ENCODE results near the gene TEX29. TPM values are rescaled to one million over a fixed set of nuclear protein-coding genes. Genes with fewer than 3 reads are reported as not detected.

The TEX29 gene
- total and polyA plus RNA-seq, 10 of the 15 experiments (the other 5 are each of a cell fraction or from before 2014, with no cell fraction given) = 0.14 to 0.30 (median 0.22) TPM; not detected in 7

DNA sequence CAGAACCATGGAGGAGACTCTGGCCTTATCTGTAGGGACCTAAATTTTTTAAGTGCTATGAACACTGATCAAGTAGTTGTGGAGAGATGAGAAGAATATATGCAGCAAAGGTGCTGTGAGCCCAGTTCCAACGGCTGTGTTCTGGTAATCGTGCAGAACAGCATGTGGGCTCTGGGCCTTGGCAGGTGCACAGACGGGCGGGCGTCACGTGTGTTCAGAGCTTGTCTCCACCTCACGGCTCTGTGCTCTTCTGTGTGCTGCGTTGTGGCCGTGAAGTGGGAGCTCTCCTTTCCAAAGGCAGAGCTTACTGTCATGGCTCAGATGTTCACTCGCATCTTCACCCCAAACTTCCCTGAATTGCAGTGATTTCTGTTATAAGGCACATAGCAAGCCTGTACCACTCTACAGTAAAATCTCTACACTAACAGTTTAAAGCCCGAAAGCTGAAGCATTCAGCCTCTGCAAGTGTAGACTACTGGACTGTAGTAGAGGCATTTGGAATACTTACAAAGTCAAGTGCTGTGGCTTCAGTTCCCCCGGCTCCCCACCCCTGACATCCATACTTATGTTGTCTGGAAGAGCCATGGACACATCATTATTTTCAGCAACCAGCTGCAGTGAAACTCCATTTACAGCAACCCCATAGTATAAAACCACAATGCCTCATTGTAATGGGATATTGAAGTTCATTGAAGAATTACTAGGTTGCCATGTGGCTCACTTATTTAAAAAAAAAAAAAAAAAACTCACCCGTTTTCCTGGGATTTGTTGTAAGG lies 27.5 kb upstream of the TEX29 start:
- H3K27me3 ChIP-seq (replicated peaks in 1 of 2; ENCODE audit: control insufficient read depth in 2 of 2, insufficient read depth in 2 of 2, low read length in 1 of 2) = no peaks in the 10 kb centered on the region
- peaks cover 7% of the 10 kb centered on the region for H3K4me1 ChIP-seq (ENCODE audit: control insufficient read depth, insufficient read depth, low read length)
- ChIA-PET RAD21 (ENCODE audit: unreplicated experiment) (no interaction called here), SMC1A (ENCODE audit: uncharacterized antibody, unreplicated experiment) (interaction anchor here (1.0 to 1.4 kb wide), 2 partner anchors 78 to 225 kb away, joined by 3 to 4 read pairs; no protein-coding TSS in a partner anchor), POLR2A (no interaction called here), CTCF (interaction anchor here (0.6 kb wide), 1 partner anchor 92 kb away, joined by 3 read pairs; no protein-coding TSS in a partner anchor)
- no peaks in the 10 kb centered on the region for H3K9me3 ChIP-seq (replicated peaks; ENCODE audit: control insufficient read depth, insufficient read depth, low read length)
- no peak overlapping the region for H3K4me2 ChIP-seq (ENCODE audit: control insufficient read depth, insufficient read depth)
- H2AFZ ChIP-seq (ENCODE audit: control insufficient read depth, low read depth, low read length) = no peak overlapping the region
- no peak overlapping the region for H3K9ac ChIP-seq (ENCODE audit: control insufficient read depth, insufficient read depth, low read length)
- intact Hi-C loops (cut with micrococcal nuclease; ENCODE audit: unreplicated experiment) = no loop called here
- no peaks in the 10 kb centered on the region for H3K79me2 ChIP-seq (ENCODE audit: control insufficient read depth, insufficient read depth, low read length)
- 97% methylated on average over 13 of the region's 13 CpGs for whole genome bisulfite sequencing (ENCODE audit: insufficient coverage, insufficient replicate concordance, low lambda C conversion rate, missing lambda C conversion rate)
- no peak overlapping the region for H3K27ac ChIP-seq (ENCODE audit: control insufficient read depth, insufficient read depth)
- DNase-seq (ENCODE audit: low read depth, low spot score) (no peak), ATAC-seq (no peak), FAIRE-seq (no peak)
- in situ Hi-C loops (cut with MboI) = no loop called here
- TF ChIP-seq RAD21 (IDR thresholded peaks at IDR 0.05; ENCODE audit: insufficient read depth, low read depth, low read length) (no peak), NBN (IDR thresholded peaks at IDR 0.05) (no peak)
- H3K4me3 ChIP-seq = no peak overlapping the region
- no peaks in the 10 kb centered on the region; the same call in 1 of the 2 replicates for H4K20me1 ChIP-seq (ENCODE audit: control insufficient read depth, insufficient read depth)
- H3K36me3 ChIP-seq (ENCODE audit: control insufficient read depth in 2 of 2, insufficient read depth in 2 of 2, low read length in 1 of 2) = peaks cover 7 to 41% of the 10 kb centered on the region in 2 experiments
- no TSS peak for BruUV-seq (replicated peaks)

DNA sequence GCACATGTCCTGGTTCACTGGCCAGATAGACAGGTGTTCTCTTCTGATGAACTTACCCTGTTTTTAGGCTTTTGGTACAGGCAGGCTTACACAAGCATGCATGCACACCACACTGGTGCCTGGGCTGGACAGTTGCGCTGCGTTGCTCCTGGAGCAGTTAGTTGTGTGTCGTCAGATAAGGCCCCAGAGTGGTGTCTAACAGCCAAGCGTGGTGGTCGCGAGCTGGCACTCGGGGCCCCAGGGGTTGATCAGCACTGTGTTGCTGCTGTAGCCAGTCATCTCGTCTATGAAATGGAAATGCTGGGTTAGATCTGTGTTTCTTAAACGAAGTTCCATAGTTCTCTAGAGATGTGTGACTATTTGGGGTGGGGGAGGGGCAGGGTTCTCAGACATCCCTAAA lies 24.6 kb upstream of the TEX29 start:
- CTCF ChIA-PET = interaction anchor here (1.3 kb wide), 1 partner anchor 228 kb away, joined by 3 read pairs; no protein-coding TSS in a partner anchor
- Histone ChIP-seq H3K4me1 (ENCODE audit: control insufficient read depth, insufficient read depth, low read length) (peaks cover 7% of the 10 kb centered on the region), H3K4me3 (no peak overlapping the region), H3K27me3 (replicated peaks in 1 of 2; ENCODE audit: control insufficient read depth in 2 of 2, insufficient read depth in 2 of 2, low read length in 1 of 2) (no peaks in the 10 kb centered on the region), H3K4me2 (ENCODE audit: control insufficient read depth, insufficient read depth) (no peak overlapping the region), H3K79me2 (ENCODE audit: control insufficient read depth, insufficient read depth, low read length) (no peaks in the 10 kb centered on the region), H3K36me3 (ENCODE audit: control insufficient read depth in 2 of 2, insufficient read depth in 2 of 2, low read length in 1 of 2) (peaks cover 9 to 45% of the 10 kb centered on the region in 2 experiments), H3K9me3 (replicated peaks; ENCODE audit: control insufficient read depth, insufficient read depth, low read length) (no peaks in the 10 kb centered on the region), H4K20me1 (ENCODE audit: control insufficient read depth, insufficient read depth) (no peaks in the 10 kb centered on the region; the same call in 1 of the 2 replicates), H2AFZ (ENCODE audit: control insufficient read depth, low read depth, low read length) (no peak overlapping the region), H3K27ac (ENCODE audit: control insufficient read depth, insufficient read depth) (no peak overlapping the region), H3K9ac (ENCODE audit: control insufficient read depth, insufficient read depth, low read length) (no peak overlapping the region)
- 86% methylated on average over 9 of the region's 9 CpGs for WGBS (ENCODE audit: insufficient coverage, insufficient replicate concordance, low lambda C conversion rate, missing lambda C conversion rate)
- intact Hi-C loops (cut with micrococcal nuclease; ENCODE audit: unreplicated experiment) (no loop called here), in situ Hi-C loops (cut with MboI) (no loop called here)
- no TSS peak for BruUV-seq (replicated peaks)
- RAD21 ChIA-PET (ENCODE audit: unreplicated experiment) = no interaction called here
- no peak for TF ChIP-seq RUNX3 (IDR thresholded peaks at IDR 0.05; ENCODE audit: low read length)
- FAIRE-seq = no peak
- POLR2A ChIA-PET = no interaction called here
- no peak for ATAC-seq
- no peak for DNase-seq (ENCODE audit: low read depth, low spot score)
- SMC1A ChIA-PET (ENCODE audit: uncharacterized antibody, unreplicated experiment) = interaction anchor here (0.8 kb wide), 1 partner anchor 11 kb away, joined by 3 read pairs; no protein-coding TSS in a partner anchor

Data from GM12878 (cell line).